Testis (tissue), 2 donors: ENCODE results near the gene ATP11A.

Experiments
- POLR2A ChIP-seq: fragments of 450-650 bp; IDR thresholded peaks from one replicate; pipeline ENCODE4 v1.6.1; 2017; ENCODE audit warnings: antibody characterized with exemption, mild to moderate bottlenecking, moderate library complexity
- TF ChIP-seq, protein P1 (sequence below), 3 experiments: fragments of 450-650 bp in 2 of 3; fragments of 200-600 bp in 1 of 3; sonication (generic) in 1 of 3; IDR thresholded peaks; one replicate each; pipeline ENCODE4 v1.5.1; 2016 to 2019; ENCODE audit warnings: antibody characterized with exemption in 3 of 3, mild to moderate bottlenecking in 2 of 3, moderate library complexity in 1 of 3

- TF ChIP-seq, protein P1, sequence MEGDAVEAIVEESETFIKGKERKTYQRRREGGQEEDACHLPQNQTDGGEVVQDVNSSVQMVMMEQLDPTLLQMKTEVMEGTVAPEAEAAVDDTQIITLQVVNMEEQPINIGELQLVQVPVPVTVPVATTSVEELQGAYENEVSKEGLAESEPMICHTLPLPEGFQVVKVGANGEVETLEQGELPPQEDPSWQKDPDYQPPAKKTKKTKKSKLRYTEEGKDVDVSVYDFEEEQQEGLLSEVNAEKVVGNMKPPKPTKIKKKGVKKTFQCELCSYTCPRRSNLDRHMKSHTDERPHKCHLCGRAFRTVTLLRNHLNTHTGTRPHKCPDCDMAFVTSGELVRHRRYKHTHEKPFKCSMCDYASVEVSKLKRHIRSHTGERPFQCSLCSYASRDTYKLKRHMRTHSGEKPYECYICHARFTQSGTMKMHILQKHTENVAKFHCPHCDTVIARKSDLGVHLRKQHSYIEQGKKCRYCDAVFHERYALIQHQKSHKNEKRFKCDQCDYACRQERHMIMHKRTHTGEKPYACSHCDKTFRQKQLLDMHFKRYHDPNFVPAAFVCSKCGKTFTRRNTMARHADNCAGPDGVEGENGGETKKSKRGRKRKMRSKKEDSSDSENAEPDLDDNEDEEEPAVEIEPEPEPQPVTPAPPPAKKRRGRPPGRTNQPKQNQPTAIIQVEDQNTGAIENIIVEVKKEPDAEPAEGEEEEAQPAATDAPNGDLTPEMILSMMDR (IDR thresholded peaks at IDR 0.05): no peak
- TF ChIP-seq POLR2A: no peak
Observed at GRCh38 chr13:112712451-112713207, 22.8 kb downstream of the ATP11A start.
